ENCODE data around the gene MAGEE2.
A peak's percentile ranks its signal among the peaks of the same experiment; 100 is the strongest.
"Not testable (repeated sequence)": the region's sequence is repeated elsewhere in the genome, so short reads cannot be mapped to it uniquely, and the experiment has no call there.

Gene MAGEE2, protein sequence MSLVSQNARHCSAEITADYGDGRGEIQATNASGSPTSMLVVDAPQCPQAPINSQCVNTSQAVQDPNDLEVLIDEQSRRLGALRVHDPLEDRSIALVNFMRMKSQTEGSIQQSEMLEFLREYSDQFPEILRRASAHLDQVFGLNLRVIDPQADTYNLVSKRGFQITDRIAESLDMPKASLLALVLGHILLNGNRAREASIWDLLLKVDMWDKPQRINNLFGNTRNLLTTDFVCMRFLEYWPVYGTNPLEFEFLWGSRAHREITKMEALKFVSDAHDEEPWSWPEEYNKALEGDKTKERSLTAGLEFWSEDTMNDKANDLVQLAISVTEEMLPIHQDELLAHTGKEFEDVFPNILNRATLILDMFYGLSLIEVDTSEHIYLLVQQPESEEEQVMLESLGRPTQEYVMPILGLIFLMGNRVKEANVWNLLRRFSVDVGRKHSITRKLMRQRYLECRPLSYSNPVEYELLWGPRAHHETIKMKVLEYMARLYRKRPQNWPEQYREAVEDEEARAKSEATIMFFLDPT

DNA sequence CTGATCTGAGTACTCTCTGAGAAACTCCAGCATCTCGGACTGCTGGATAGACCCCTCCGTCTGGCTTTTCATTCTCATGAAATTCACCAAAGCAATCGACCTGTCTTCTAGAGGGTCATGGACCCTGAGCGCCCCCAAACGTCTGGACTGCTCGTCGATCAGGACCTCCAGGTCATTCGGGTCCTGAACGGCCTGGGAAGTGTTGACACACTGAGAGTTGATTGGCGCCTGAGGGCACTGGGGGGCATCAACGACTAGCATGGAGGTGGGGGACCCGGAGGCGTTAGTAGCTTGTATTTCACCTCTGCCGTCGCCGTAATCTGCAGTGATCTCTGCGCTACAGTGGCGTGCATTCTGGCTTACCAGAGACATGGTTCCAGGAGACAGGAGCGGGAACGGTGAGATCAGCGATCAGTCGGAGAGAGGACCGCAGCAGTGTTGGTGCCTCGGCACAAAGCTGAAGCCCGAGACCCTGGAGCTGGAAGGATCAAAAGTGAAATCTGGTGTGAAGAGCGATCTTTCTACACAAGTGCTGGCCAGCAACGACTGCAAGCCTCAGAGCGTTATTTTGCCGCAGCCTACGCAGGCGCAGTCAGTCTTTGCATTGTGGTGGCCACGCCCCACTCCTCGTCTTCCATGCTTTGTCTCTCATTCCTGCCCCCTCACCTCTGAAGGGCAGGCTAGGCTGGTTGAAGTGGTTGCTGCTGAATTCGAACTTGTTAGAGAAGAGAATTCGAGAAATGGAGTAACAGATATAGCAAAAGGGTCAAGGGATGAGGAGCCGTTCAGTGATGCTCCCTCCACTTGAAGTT lies at the start of gene MAGEE2:
TSS of gene MAGEE2 (minus strand) at position 575 of the 812 bp plus-strand sequence. CDS start at position 372, 203 bp downstream.
- DNase-seq, result peak; percentile 5

DNA sequence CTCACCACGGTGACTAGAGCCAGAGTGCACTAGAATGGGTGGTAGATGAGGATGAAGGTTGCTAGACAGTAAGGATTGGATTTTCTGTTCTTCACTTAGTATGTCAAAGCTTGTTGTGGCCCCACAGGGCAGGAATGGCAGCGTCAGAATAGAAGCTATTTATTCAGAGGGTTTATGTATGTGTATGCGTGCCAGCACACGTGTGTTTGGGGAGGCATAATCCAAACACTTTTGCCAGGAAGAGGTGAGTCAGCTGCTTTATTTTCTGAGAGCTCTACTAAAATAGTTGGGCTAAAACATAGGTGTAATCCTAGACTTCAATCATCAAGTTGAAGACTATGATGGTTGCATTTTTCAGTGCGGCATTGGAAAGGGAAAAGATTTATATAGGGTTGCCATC lies 1.2 kb upstream of the MAGEE2 start:
- DNase-seq, result no peak

DNA sequence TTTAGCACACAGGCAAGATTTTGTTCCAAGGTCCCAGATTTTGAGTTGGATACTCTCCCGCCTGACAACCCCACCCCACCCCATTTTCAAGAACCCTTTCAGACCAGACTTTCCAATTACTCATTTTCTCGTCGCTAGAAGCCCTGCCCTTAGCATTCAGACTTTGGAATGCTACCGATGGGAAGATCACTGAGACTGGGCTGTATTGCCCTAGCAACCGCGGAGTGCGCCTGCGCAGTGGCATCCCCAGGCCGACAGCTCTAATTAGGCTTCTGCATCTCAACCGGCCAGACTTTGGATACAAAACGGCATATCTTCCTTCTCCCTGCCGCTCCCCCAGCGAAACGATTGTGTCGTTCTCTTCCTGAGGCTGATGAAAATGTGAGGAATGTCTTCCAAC lies 3.4 kb downstream of the MAGEE2 start:
- DNase-seq, result no peak

DNA sequence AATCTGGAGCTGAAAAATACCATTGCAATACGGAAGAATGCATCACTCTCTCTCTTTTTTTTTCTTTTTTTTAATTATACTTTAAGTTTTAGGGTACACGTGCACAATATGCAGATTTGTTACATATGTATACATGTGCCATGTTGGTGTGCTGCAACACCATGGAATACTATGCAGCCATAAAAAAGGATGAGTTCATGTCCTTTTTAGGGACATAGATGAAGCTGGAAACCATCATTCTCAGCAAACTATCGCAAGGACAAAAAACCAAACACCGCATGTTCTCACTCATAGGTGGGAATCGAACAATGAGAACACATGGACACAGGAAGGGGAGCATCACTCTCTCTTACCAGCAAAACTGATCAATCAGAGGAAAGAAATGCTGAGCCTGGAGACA lies 17.0 kb downstream of the MAGEE2 start:
- DNase-seq, result not testable (repeated sequence)

DNA sequence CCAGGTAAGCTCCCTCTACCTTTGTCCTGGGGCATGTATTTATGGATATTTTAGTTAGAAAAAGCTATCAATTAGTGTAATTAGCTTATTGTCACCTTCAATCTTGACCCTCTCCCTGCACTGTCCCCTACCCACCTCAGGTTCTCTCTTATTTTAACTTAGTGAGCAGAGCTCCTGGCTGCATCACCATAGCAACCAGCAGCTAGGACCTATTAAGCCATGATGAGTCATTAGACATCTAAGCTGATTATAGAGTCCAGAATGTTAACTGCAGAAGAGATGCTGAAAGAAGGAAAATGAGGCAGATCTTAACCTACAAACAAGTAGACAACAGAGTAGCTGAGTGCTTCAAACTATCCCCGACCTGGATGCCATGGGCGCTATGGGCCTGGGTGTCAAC lies 36.6 kb downstream of the MAGEE2 start:
- DNase-seq, result no peak

DNA sequence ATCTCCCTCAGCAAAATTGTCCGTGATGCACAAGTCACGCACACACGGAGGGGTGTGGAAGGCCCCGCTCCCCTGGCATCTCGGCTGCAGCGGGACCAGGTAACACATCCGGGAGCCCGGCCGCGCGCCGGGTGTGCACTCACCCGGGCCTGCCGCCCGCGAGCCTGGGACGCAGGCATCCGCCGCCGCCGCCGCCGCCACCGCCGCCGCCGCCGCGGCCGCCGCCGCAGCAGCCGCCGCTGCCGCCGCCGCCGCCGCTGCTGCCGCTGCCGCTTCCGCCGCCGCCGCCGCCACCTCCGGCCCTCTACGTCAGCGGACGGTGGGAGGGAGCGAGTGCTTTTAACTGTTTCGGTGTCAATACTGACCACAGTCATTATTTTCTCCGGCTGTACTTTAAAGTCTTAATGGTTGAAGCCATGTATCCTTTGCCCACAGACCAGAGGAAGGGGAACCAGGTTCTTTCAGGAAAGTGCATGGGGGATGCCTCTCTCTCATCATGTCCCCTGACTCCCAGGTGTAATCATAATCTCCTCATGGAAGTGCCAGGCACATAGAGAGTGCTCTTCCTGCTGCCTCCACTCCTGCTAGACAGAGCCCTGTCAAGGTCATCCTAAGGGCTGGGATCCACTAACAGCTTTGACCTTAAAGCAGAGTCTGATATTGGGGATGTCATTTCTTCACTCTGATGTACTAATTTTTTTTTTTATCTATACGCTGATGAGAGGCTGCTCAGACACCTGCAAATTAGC lies 38.0 kb downstream of the MAGEE2 start:
- peak; percentile 1 for DNase-seq

Measured in NCI-H510A treated with DMSO at 0.1 percent for 48 hours (cell line).